OCI-LY7 (cell line): ENCODE results near the gene CATSPERB.

Experiments
- EZH2phosphoT487 ChIP-seq: fragments of 200-600 bp; sonication (generic); IDR thresholded peaks from 2 replicates; pipeline ENCODE4 v1.6.1; 2018; ENCODE audit warnings: low read depth, borderline replicate concordance, mild to moderate bottlenecking, mixed run types, antibody characterized with exemption, low read length, moderate library complexity, mixed read lengths
- TF ChIP-seq, protein P1 (sequence below): fragments of 200-600 bp; sonication (generic); conservative IDR thresholded peaks from 2 replicates; pipeline ENCODE4 v1.5.1; 2014; ENCODE audit warnings: mild to moderate bottlenecking, antibody characterized with exemption, low read length, moderate library complexity, mixed read lengths

DNA sequence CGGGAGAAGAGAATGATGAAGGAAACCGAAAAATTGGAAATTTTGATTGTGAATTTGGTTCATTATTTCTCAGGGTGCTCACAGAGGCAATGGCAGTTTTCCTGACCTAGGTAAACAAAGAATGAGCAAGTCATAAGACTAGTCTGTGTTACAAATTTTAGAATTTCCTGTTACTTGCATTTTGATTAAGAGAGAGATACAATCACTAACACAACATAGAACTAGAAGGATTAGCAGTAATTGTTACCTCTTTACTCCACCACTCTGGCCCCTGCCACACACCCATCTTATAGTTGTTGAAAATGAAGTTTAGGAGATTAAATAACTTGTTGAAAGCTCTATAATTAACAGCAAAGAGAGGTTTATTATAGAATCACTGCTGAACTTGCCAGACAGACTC lies 62.0 kb downstream of the CATSPERB start:
- TF ChIP-seq, protein P1, sequence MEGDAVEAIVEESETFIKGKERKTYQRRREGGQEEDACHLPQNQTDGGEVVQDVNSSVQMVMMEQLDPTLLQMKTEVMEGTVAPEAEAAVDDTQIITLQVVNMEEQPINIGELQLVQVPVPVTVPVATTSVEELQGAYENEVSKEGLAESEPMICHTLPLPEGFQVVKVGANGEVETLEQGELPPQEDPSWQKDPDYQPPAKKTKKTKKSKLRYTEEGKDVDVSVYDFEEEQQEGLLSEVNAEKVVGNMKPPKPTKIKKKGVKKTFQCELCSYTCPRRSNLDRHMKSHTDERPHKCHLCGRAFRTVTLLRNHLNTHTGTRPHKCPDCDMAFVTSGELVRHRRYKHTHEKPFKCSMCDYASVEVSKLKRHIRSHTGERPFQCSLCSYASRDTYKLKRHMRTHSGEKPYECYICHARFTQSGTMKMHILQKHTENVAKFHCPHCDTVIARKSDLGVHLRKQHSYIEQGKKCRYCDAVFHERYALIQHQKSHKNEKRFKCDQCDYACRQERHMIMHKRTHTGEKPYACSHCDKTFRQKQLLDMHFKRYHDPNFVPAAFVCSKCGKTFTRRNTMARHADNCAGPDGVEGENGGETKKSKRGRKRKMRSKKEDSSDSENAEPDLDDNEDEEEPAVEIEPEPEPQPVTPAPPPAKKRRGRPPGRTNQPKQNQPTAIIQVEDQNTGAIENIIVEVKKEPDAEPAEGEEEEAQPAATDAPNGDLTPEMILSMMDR: no peak
- no peak for TF ChIP-seq EZH2phosphoT487
